ENCODE data around the gene OR2Z1. TPM values are rescaled to one million over a fixed set of nuclear protein-coding genes. Genes with fewer than 3 reads are reported as not detected.
"Not testable (repeated sequence)": the region's sequence is repeated elsewhere in the genome, so short reads cannot be mapped to it uniquely, and the experiment has no call there.

Gene OR2Z1
- total RNA-seq, 1 donor from 2014 or later = 0.12 TPM

DNA sequence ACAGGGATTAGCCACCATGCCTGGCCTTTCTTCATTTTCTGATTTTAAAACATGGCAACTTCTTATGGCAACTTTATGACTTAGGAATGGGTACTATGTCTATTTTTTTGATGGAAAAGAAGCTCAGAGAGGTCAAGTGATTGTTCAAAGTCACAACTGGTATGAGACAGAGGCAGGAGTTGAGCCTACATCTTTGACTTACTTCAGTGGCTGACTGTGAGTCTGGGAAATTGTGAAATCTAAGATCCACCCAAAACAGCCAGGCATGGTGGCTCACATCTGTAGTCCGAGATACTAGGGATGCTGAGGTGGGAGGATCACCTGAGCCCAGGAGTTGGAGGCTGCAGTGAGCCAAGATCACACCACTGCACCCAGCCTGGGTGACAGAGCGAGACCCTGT, 20.5 kb upstream of the OR2Z1 start:
- intact Hi-C loops (cut with micrococcal nuclease) = no loop called here

DNA sequence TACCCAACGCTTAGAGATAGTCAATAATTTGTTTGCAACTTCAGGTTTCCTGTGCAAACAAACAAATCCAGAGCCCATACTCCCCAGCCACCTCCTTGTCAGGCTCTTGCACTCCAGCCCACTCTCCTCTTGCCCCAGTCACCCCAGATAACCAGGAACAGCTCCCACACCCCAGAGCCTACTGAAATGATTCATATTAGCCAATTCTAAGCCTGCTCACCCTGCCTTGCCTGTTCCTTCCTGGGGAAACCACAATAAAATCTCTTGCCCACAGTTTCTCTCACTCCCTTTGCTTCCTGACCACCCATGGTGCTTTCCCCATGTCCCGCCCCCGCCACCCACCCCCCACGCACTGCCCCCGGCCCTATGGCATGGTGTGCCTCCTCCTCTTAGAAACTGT, 19.1 kb upstream of the OR2Z1 start:
- intact Hi-C loops (cut with micrococcal nuclease) = no loop called here

DNA sequence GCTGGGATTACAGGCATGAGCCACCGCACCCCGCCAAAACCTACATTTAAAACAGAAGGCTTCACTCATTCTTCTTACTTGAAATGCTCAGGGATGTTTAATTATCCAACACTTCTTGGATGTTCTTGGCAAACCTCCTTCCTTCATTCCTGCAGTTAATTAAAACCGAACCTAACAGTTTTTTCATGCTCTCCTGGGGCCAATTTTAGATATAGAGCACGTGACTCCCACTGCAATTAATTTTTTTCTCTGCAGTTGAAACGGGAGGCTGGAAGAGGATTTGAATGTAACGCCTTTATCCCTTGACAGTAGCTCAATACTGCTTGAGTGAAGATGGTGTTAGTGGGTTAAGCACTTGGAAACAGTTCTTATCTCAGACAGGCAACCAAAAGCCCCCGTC, 18.2 kb upstream of the OR2Z1 start:
- intact Hi-C loops (cut with micrococcal nuclease) = no loop called here

DNA sequence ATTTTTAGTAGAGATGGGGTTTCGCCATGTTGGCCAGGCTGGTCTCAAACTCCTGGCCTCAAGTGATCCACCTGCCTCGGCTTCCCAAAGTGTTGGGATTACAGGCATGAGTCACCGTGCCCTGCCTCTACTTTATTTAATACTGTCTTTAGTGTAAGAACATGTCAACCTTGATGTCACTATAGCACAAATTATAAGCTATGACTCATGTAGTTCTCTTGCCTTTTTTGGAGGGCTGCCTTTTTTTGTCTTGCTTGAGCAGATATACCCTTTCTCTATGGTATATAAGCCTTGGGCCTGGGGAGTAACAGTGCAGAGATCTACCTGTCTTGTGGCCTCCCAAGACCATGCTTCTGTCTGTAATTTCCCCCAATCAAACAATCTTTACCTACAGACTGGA, 16.1 kb upstream of the OR2Z1 start:
- intact Hi-C loops (cut with micrococcal nuclease) = not testable (repeated sequence)

DNA sequence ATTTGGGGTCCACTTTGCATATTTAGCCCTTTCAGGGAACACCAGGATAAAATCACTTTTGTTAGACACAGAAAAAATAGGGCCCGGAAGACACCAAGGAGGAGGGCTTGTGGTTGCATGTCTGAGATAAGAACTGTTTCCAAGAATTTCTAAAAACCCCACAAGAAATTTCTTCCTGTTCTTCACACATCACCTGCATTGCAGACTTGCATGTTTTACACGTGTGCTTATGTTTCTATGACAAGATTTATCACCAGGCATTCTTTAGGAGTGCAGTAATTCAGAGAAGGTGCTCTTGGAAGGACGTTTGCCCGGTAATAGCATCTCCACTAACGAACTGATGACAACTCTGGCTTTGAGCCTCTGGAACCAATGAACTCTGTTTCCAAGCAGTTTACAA, 15.7 kb upstream of the OR2Z1 start:
- intact Hi-C loops (cut with micrococcal nuclease) = no loop called here

DNA sequence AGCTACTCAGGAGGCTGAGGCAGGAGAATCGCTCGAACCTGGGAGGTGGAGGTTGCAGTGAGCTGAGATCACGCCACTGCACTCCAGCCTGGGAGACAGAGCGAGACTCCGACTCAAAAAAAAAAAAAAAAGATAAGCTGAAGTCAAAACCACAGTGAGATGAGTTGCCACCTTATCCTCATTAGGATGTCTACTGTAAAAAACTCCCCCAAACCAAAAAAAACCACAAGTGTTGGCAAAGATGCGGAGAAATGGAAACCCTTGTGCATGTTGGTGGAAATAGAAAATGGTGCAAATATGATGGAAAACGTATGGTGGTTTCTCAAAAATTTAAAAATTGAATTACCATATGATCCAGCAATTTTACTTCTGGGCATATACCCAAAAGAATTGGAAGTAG, 11.1 kb upstream of the OR2Z1 start:
- intact Hi-C loops (cut with micrococcal nuclease) = not testable (repeated sequence)

DNA sequence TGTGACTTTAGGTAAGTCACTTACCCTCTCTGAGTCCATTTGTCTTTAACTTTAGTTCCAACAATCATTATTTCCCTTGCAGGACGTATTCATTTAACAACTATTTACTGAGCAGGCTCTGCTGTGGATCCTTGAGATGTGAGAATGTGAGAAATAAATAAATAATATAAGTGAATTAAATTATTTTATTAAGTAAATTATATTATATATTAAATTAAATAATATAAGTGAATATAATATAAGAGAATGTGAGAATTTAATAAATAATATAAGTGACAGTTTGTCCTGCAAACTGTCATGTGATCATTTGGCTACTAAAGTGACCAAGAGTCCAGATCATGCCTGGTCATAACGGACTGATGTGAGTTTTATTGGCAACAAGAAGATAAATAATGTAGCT, 598 bp downstream of the OR2Z1 start:
- intact Hi-C loops (cut with micrococcal nuclease) = no loop called here

DNA sequence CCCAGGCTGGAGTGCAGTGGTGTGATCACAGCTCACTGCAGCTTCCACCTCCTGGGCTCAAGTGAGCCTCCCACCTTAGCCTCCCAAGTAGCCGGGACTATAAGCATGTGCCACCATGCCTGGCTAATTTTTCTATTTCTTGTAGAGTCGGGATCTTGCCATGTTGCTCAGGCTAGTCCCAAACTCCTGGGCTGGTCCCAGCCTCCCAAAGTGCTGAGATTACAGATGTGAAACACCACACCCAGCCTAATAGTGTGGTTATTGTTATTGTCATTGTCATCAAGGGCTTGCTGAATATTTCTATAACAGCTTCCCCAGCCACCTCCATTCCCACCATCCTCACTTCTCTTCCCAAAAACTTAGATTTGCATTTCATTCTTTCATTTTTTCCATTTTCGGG, 2.8 kb downstream of the OR2Z1 start:
- intact Hi-C loops (cut with micrococcal nuclease) = no loop called here

DNA sequence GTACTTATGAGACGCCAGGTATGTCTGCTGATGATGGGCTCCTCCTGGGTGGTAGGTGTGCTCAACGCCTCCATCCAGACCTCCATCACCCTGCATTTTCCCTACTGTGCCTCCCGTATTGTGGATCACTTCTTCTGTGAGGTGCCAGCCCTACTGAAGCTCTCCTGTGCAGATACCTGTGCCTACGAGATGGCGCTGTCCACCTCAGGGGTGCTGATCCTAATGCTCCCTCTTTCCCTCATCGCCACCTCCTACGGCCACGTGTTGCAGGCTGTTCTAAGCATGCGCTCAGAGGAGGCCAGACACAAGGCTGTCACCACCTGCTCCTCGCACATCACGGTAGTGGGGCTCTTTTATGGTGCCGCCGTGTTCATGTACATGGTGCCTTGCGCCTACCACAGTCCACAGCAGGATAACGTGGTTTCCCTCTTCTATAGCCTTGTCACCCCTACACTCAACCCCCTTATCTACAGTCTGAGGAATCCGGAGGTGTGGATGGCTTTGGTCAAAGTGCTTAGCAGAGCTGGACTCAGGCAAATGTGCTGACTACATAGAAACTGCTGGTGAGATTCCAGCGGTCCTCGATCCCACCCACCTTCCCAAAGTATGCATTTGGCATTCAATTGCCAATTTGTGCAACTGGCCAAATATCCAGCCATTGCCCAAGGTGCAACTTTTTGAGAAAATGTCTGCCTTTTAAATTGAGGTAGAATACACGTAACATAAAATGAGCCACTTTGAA, 10.2 kb downstream of the OR2Z1 start:
- intact Hi-C loops (cut with micrococcal nuclease) = no loop called here

DNA sequence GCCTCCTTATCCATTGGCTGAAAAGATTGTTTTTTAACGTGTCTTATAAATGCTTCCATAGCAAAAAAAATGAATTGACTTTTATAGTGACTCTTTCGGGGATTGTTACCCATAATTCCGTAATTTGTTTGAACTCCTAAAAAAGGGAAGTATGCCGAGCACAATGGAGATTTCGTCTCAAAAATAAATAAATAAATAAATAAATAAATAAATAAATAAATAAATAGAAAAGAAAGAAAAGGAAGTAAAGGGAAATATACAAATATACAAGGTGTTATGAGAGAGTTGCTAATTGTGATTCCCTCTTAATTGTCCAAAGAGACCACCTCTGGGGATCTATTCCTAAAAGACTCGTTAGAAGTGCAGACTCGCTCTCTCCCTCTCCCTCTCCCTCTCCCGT, 16.9 kb downstream of the OR2Z1 start:
- intact Hi-C loops (cut with micrococcal nuclease) = no loop called here

DNA sequence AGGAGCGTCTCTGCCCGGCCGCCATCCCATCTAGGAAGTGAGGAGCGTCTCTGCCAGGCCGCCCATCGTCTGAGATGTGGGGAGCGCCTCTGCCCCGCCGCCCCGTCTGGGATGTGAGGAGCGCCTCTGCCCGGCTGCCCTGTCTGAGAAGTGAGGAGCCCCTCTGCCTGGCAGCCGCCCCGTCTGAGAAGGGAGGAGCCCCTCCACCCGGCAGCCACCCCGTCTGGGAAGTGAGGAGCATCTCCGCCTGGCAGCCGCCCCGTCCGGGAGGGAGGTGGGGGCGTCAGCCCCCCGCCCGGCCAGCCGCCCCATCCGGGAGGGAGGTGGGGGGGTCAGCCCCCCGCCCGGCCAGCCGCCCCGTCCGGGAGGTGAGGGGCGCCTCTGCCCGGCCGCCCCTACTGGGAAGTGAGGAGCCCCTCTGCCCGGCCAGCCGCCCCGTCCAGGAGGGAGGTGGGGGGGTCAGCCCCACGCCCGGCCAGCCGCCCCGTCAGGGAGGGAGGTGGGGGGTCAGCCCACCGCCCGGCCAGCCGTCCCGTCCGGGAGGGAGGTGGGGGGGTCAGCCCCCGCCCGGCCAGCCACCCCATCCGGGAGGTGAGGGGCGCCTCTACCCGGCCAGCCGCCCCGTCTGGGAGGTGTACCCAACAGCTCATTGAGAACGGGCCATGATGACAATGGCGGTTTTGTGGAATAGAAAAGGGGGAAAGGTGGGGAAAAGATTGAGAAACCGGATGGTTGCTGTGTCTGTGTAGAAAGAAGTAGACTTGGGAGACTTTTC, 18.0 kb downstream of the OR2Z1 start:
- intact Hi-C loops (cut with micrococcal nuclease) = not testable (repeated sequence)

DNA sequence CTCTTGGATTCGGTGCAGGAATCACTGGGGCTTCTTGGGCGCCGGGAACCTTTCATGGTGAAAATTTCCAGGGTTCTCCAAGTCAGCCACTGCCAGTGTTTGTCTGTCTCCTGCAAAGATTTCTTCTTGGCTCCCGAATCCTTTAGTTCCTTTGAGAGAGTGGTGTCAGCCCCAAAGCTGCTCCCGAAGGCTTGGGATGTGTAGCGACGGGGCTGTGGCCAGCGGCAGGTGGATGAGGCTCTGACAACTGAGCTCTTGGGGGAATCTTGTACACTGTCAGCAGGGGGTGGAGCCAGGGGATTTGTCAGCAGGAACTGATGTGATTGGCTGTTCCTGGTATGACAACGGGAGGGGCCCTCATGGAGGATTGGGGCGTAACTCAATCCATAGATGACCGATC, 45.8 kb downstream of the OR2Z1 start:
- intact Hi-C loops (cut with micrococcal nuclease) = not testable (repeated sequence)

DNA sequence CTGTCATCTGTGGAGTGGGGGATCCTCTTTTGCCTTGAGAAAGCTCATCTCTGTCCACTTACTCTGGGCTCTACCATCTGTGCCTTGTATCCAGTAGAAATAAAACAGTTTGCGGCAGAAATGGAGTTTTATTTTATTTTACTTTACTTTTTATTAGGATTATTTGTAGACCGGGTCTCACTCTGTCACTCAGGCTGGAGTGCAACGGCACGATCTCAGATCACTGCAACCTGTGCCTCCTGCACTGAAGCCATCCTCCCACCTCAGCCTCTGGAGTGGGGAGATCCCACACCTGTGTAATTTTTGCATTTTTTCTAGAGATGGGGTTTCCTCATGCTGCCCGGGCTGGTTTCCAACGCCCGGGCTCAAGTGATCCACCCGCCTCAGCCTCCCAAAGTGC, 47.8 kb downstream of the OR2Z1 start:
- intact Hi-C loops (cut with micrococcal nuclease) = not testable (repeated sequence)

DNA sequence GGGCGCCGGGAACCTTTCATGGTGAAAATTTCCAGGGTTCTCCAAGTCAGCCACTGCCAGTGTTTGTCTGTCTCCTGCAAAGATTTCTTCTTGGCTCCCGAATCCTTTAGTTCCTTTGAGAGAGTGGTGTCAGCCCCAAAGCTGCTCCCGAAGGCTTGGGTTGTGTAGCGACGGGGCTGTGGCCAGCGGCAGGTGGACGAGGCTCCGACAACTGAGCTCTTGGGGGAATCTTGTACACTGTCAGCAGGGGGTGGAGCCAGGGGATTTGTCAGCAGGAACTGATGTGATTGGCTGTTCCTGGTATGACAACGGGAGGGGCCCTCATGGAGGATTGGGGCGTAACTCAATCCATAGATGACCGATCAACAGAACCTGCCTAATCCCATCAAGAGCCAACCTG, 52.2 kb downstream of the OR2Z1 start:
- intact Hi-C loops (cut with micrococcal nuclease) = not testable (repeated sequence)

Other genes starting within 250 kb of the OR2Z1 start
- gene PRAM1, start 219.0 kb upstream of the OR2Z1 start, total RNA-seq = 1.2 and 1.7 TPM in 2 replicates
- gene ZNF414, start 207.5 kb upstream of the OR2Z1 start, total RNA-seq = 32.5 and 32.6 TPM in 2 replicates
- 436 and 438 TPM in 2 replicates for gene MYO1F, start 144.2 kb upstream of the OR2Z1 start, total RNA-seq
- 9.9 and 10.1 TPM in 2 replicates for gene ADAMTS10, start 110.9 kb upstream of the OR2Z1 start, total RNA-seq
- gene NFILZ, start 91.0 kb upstream of the OR2Z1 start, total RNA-seq = not detected in 2 replicates
- not detected in 2 replicates for gene ACTL9, start 22.8 kb upstream of the OR2Z1 start, total RNA-seq
- 15.2 and 16.0 TPM in 2 replicates for gene ZNF558, start 110.7 kb downstream of the OR2Z1 start, total RNA-seq
- not detected in 2 replicates for gene MBD3L1, start 110.7 kb downstream of the OR2Z1 start, total RNA-seq